RWPE1 (cell line): ENCODE data around the gene SMOC2.

Experiments used
- CTCF ChIA-PET: fragments of 350-600 bp; sonication (Branson Sonifier 250); formaldehyde crosslinking; extraction: SDS; loops from one replicate; lab custom pipeline; 2021; lab: Yijun Ruan, JAX
- POLR2A ChIA-PET: fragments of 400-600 bp; formaldehyde crosslinking; extraction: SDS; loops from one replicate; lab custom pipeline; 2020; ENCODE audit warnings: antibody characterized with exemption; ENCODE audit not compliant: low non-redundant PET; lab: Yijun Ruan, JAX
- DNase-seq: peaks from one replicate; pipeline ENCODE4 v3.0.0; 2012; ENCODE audit warnings: low spot score
- H3K27ac ChIP-seq: fragments of 450-650 bp; 2 replicates; pipeline ENCODE4 v1.5.1; 2017
- TF ChIP-seq, protein P1 (sequence below): fragments of 450-650 bp; conservative IDR thresholded peaks from 2 replicates; pipeline ENCODE4 v1.5.1; 2017; ENCODE audit warnings: low read depth, mild to moderate bottlenecking

SMOC2 gene

DNA sequence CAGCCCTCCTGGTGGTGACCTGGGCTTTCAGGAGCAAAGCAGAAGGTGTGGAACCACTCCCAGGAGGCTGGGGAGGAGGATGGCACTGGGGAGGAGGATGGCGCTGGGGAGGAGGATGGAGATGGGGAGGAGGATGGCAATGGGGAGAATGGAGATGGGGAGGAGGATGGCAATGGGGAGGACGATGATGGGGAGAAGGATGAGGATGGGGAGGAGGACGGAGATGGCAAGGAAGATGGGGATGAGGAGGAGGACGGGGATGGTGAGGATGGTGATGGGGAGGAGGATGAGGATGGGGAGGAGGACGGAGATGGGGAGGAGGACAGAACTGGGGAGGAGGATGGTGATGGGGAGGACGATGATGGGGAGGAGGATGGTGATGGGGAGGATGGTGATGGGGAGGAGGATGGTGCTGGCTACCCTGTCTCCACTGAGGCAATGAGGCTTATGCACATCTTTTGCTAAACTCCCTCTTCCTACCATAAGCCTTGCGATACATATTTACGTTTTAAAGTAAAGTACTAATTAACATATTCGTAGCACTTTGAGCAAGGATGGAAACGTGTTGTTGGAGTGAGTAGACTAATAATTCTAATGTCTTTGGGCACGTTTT, 7.4 kb downstream of the SMOC2 start:
- DNase-seq = no peak
- TF ChIP-seq, protein P1, sequence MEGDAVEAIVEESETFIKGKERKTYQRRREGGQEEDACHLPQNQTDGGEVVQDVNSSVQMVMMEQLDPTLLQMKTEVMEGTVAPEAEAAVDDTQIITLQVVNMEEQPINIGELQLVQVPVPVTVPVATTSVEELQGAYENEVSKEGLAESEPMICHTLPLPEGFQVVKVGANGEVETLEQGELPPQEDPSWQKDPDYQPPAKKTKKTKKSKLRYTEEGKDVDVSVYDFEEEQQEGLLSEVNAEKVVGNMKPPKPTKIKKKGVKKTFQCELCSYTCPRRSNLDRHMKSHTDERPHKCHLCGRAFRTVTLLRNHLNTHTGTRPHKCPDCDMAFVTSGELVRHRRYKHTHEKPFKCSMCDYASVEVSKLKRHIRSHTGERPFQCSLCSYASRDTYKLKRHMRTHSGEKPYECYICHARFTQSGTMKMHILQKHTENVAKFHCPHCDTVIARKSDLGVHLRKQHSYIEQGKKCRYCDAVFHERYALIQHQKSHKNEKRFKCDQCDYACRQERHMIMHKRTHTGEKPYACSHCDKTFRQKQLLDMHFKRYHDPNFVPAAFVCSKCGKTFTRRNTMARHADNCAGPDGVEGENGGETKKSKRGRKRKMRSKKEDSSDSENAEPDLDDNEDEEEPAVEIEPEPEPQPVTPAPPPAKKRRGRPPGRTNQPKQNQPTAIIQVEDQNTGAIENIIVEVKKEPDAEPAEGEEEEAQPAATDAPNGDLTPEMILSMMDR = no peak
- ChIA-PET POLR2A (no interaction called here), CTCF (no interaction called here)
- H3K27ac ChIP-seq = no peak overlapping the region

- ChIA-PET CTCF (interaction anchor here (0.5 to 0.9 kb wide), 2 partner anchors 16 to 232 kb away, joined by 3 read pairs; no protein-coding TSS in a partner anchor), POLR2A (no interaction called here)
- no peak overlapping the region for H3K27ac ChIP-seq
- TF ChIP-seq, protein P1 = no peak
- no peak for DNase-seq
Observed at GRCh38 chr6:168450917-168451316, 9.9 kb downstream of the SMOC2 start.

GRCh38 chr6:168451805-168452517, 11.0 kb downstream of the SMOC2 start:
- ChIA-PET CTCF (interaction anchor here (1.0 kb wide), 1 partner anchor 426 kb away, joined by 4 read pairs; no protein-coding TSS in a partner anchor), POLR2A (no interaction called here)
- TF ChIP-seq, protein P1 = peak; percentile 23; the same call in 1 of the 2 replicates
- no peak overlapping the region for H3K27ac ChIP-seq
- DNase-seq = peak; percentile 30

GRCh38 chr6:168452685-168453377, 11.8 kb downstream of the SMOC2 start:
- DNase-seq = no peak
- TF ChIP-seq, protein P1 = no peak
- POLR2A ChIA-PET = no interaction called here
- no peak overlapping the region for H3K27ac ChIP-seq
- CTCF ChIA-PET = no interaction called here

GRCh38 chr6:168455847-168456530, 15.0 kb downstream of the SMOC2 start:
- TF ChIP-seq, protein P1 = no peak
- DNase-seq = no peak
- H3K27ac ChIP-seq = no peak overlapping the region
- ChIA-PET CTCF (no interaction called here), POLR2A (no interaction called here)
